Karpas-422 (cell line): ENCODE measurements around the gene MRPS18A. TPM values are rescaled to one million over a fixed set of nuclear protein-coding genes. Genes with fewer than 3 reads are reported as not detected.
A peak's percentile ranks its signal among the peaks of the same experiment; 100 is the strongest.

Experiments used
- DNase-seq: peaks from one replicate; pipeline ENCODE4 v3.0.0-alpha.2; 2015
- H2AFZ ChIP-seq: fragments of 200-600 bp; sonication (generic); 2 replicates; pipeline ENCODE4 v1.6.1; 2014; ENCODE audit warnings: antibody characterized with exemption, low read length, mixed read lengths
- H3K27ac ChIP-seq: fragments of 200-600 bp; sonication (generic); 2 replicates; pipeline ENCODE4 v1.5.1; 2014; ENCODE audit warnings: mild to moderate bottlenecking, low read length, moderate library complexity
- H3K27me3 ChIP-seq: fragments of 200-600 bp; sonication (generic); 2 replicates; pipeline ENCODE4 v1.6.1; 2014; ENCODE audit warnings: low read length, mixed read lengths
- H3K36me3 ChIP-seq: fragments of 200-600 bp; sonication (generic); 2 replicates; pipeline ENCODE4 v1.6.1; 2014; ENCODE audit warnings: low read length, mixed read lengths; ENCODE audit not compliant: insufficient read depth
- H3K4me1 ChIP-seq: fragments of 200-600 bp; sonication (generic); 2 replicates; pipeline ENCODE4 v1.6.1; 2014; ENCODE audit warnings: mild to moderate bottlenecking, low read length, mixed read lengths
- H3K4me2 ChIP-seq: fragments of 200-600 bp; sonication (generic); 2 replicates; pipeline ENCODE4 v1.6.1; 2014; ENCODE audit warnings: low read length, low read depth, mild to moderate bottlenecking; ENCODE audit not compliant: poor library complexity, severe bottlenecking
- H3K4me3 ChIP-seq: fragments of 200-600 bp; sonication (generic); 2 replicates; pipeline ENCODE4 v1.5.1; 2014; ENCODE audit warnings: mild to moderate bottlenecking, antibody characterized with exemption, low read length, mixed read lengths
- H3K79me2 ChIP-seq: fragments of 200-600 bp; sonication (generic); 2 replicates; pipeline ENCODE4 v1.6.1; 2014; ENCODE audit warnings: mild to moderate bottlenecking, low read length, mixed read lengths
- H3K9ac ChIP-seq: fragments of 200-600 bp; sonication (generic); 2 replicates; pipeline ENCODE4 v1.6.0; 2014; ENCODE audit warnings: low read length
- H3K9me2 ChIP-seq: fragments of 200-600 bp; sonication (generic), shearing (Covaris generic); replicated peaks from 2 replicates; pipeline ENCODE4 v1.6.0; 2014; ENCODE audit warnings: mild to moderate bottlenecking, low read length, moderate library complexity; ENCODE audit not compliant: insufficient read depth
- H3K9me3 ChIP-seq: fragments of 300-700, 200-600 bp; sonication (generic); 2 replicates; pipeline ENCODE4 v1.6.1; 2014; ENCODE audit warnings: low read length, mixed read lengths
- H4K20me1 ChIP-seq: fragments of 200-600 bp; sonication (generic); 2 replicates; pipeline ENCODE4 v1.6.1; 2014; ENCODE audit warnings: mild to moderate bottlenecking, antibody characterized with exemption, low read length, low read depth; ENCODE audit not compliant: insufficient read depth
- total RNA-seq: library from RNA; depleted of rRNA; stranded (reverse); fragments of >200 nt; shearing (Covaris generic); gene quantifications from 2 replicates; pipeline ENCODE4 v1.2.3, GENCODE V29; 2014; ENCODE audit warnings: low replicate concordance

The MRPS18A gene
- total RNA-seq, 1 experiment from 2014 or later: 53.2 TPM

DNA sequence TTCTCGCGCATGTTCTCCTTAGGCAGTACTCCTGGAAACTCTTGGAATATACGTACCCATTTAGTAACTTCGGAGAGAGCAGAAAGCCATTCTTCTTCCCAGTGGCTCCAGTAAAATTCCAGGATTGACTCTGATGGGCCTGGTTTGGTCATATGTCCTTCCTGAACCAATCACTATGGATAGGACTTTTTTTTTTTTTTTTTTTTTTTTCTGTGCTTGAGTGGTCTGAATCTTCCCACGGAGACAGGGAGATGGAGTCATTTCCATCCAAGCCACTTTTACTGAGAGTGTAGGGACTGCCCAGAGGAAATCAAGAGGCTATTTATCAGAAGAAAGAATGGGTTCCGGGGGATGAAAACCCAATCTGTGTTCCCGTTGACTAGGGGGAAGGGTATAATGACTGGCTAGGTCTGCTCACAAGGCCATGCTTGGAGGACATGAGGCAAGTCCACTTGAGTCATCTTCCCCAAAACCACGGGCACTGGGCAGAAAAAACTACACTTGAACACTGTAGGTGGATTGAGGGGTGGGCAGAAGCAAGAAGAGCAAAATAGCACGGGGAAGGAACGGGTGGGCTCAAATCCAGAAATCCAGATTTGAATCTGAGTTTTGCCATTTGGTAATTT lies 35.4 kb upstream of the MRPS18A start:
- H3K9me3 ChIP-seq: no peaks in the 10 kb centered on the region
- peaks cover 22% of the 10 kb centered on the region for H3K4me1 ChIP-seq
- no peak overlapping the region for H3K9ac ChIP-seq
- no peak overlapping the region for H3K27ac ChIP-seq
- no peak for DNase-seq
- no peak overlapping the region for H3K4me3 ChIP-seq
- no peak overlapping the region for H3K4me2 ChIP-seq
- H4K20me1 ChIP-seq: no peaks in the 10 kb centered on the region
- H3K79me2 ChIP-seq: no peaks in the 10 kb centered on the region
- no peaks in the 10 kb centered on the region for H3K27me3 ChIP-seq
- H2AFZ ChIP-seq: no peak overlapping the region
- no peaks in the 10 kb centered on the region for H3K36me3 ChIP-seq
- no peaks in the 10 kb centered on the region for H3K9me2 ChIP-seq

DNA sequence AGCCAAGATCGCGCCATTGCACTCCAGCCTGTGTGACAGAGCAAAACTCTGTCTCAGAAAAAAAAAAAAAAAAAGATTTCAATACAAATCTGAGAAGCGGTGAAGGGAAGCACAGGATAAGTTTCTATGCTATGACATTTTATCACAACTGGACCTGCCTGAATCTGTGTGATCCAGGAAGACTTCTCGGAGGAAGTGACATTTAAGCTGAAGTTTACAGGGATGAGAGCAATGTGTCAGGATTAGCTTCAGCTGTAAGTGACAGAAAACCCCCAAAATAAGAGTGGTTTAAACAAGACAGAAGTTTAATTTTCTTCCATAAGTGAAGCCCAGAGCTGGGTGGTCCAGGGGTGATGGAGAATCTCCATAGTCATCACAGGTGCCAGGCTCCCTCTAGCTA lies 33.4 kb upstream of the MRPS18A start:
- Histone ChIP-seq H3K27me3 (no peaks in the 10 kb centered on the region), H3K36me3 (no peaks in the 10 kb centered on the region), H3K79me2 (no peaks in the 10 kb centered on the region), H3K4me2 (no peak overlapping the region), H3K4me1 (peaks cover 22% of the 10 kb centered on the region), H3K9me3 (no peaks in the 10 kb centered on the region), H3K4me3 (no peak overlapping the region), H3K9me2 (no peaks in the 10 kb centered on the region), H2AFZ (no peak overlapping the region), H4K20me1 (no peaks in the 10 kb centered on the region; the same call in 1 of the 2 replicates), H3K27ac (no peak overlapping the region), H3K9ac (no peak overlapping the region)
- no peak for DNase-seq

DNA sequence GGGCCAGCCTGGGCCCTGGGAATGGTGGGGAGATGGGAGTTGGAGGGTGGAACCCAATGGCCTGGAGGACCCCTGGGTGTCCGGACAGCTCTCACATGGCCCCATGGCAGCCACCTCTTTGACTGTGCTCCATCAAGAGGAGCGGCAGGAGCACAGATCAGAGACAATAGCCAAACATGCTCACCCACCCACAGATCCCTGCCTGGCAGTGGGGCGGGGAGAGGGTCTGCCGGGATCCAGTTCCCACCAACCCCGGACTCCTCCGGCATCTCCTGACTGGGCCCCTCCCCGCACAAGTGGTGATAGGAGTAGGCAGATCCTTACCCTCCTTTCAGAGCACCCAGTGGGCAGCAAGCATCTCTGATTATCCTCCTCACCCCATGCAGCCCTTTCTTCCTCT lies 31.9 kb upstream of the MRPS18A start:
- H3K27me3 ChIP-seq: no peaks in the 10 kb centered on the region
- peaks cover 22% of the 10 kb centered on the region for H3K4me1 ChIP-seq
- no peaks in the 10 kb centered on the region for H3K79me2 ChIP-seq
- H2AFZ ChIP-seq: no peak overlapping the region
- no peak overlapping the region for H3K9ac ChIP-seq
- no peak for DNase-seq
- no peaks in the 10 kb centered on the region for H3K9me3 ChIP-seq
- H3K36me3 ChIP-seq: no peaks in the 10 kb centered on the region
- H3K4me2 ChIP-seq: no peak overlapping the region
- peaks cover 6% of the 10 kb centered on the region; the same call in 1 of the 2 replicates for H4K20me1 ChIP-seq
- no peak overlapping the region for H3K27ac ChIP-seq
- no peaks in the 10 kb centered on the region for H3K9me2 ChIP-seq
- no peak overlapping the region for H3K4me3 ChIP-seq

DNA sequence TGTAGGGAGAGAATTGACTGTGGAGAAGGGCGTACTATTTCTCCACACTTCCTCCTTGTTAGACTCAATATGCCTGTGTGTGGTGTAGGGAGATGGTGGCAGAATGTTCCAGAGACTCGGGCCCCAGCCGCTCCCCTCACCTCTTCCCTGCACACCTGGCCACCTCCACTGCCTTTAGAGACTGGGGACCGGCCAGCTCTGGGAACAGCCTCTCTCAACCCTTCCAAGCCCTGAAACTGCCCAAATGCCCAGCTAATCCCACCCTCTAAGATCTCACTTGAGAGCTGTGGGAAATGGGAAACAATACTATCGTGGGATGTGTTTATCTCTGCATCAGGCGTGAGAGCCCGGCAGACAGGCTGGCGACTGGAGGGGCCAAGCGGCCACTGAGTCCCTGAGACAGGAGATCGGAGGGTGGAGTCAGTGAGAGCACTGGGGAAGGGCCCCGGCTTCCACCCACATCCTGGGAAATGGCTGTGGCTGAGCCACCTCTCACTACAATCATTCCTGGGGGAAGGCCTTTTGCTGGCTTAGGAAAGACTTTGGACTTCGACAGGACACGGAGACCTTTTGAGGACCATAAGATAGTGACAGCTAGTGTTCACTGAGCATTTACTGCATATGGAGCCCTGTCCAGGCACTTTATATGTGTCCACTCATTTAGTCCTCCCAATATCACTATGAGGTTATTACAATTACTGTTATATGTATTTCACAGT lies 31.0 kb upstream of the MRPS18A start:
- Histone ChIP-seq H2AFZ (no peak overlapping the region), H3K27ac (no peak overlapping the region), H3K4me2 (no peak overlapping the region), H3K27me3 (no peaks in the 10 kb centered on the region), H3K79me2 (no peaks in the 10 kb centered on the region), H3K9me3 (no peaks in the 10 kb centered on the region), H4K20me1 (peaks cover 6% of the 10 kb centered on the region; the same call in 1 of the 2 replicates), H3K9ac (no peak overlapping the region), H3K9me2 (no peaks in the 10 kb centered on the region), H3K4me1 (peaks cover 26% of the 10 kb centered on the region), H3K36me3 (no peaks in the 10 kb centered on the region), H3K4me3 (no peak overlapping the region)
- no peak for DNase-seq

DNA sequence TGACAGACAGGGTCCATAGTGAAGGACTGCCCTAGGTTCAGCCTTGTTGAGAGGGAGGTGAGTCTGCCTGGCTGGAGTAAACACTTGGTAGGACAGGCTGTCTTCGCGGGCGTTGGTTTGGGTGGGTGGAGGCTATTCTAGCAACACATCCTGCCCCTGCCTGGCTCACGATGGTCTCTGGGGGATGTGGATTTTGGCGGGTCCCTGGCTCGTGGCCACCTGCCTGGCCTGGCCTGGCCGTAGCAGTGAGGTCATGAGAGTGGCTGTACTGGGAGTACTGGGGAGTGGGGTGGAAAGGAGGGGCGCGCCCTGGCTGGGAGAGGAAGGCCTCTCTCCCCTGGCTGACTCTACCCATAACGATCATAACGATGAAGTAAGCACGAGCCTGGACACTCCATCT lies 30.2 kb upstream of the MRPS18A start:
- H3K9ac ChIP-seq: no peak overlapping the region
- no peak overlapping the region for H2AFZ ChIP-seq

DNA sequence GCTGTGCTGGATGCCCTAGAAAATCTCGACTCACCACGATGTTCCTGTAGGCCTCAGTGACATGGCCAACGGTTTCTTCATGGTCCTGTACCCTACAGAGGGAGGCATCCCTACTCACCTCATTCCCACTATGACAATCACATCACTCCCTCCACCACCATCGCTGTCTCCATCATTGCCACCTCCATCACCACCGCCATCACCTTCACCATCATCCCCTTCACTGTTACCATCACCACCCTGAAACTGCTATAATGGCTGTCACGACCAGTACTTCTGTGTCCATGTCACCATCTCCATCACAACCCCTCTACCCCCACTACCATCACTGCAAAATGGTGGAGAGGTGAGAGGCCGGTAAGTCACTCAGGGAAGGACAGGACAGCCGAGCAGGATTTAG lies 29.8 kb upstream of the MRPS18A start:
- Histone ChIP-seq H3K9me2 (no peaks in the 10 kb centered on the region), H3K27ac (no peak overlapping the region), H4K20me1 (peaks cover 6% of the 10 kb centered on the region; the same call in 1 of the 2 replicates), H3K4me3 (no peak overlapping the region), H3K9me3 (no peaks in the 10 kb centered on the region), H3K9ac (no peak overlapping the region), H3K79me2 (no peaks in the 10 kb centered on the region), H2AFZ (no peak overlapping the region), H3K4me2 (no peak overlapping the region), H3K36me3 (no peaks in the 10 kb centered on the region), H3K4me1 (peaks cover 26% of the 10 kb centered on the region), H3K27me3 (no peaks in the 10 kb centered on the region)
- DNase-seq: no peak

More for the DNA sequence above, 30.2 kb upstream of the MRPS18A start:
- Histone ChIP-seq H3K4me2 (no peak overlapping the region), H3K9me3 (no peaks in the 10 kb centered on the region), H3K36me3 (no peaks in the 10 kb centered on the region), H3K9me2 (no peaks in the 10 kb centered on the region), H4K20me1 (peaks cover 6% of the 10 kb centered on the region; the same call in 1 of the 2 replicates), H3K4me3 (no peak overlapping the region), H3K27me3 (no peaks in the 10 kb centered on the region), H3K79me2 (no peaks in the 10 kb centered on the region), H3K4me1 (peaks cover 26% of the 10 kb centered on the region), H3K27ac (no peak overlapping the region)
- DNase-seq: no peak

DNA sequence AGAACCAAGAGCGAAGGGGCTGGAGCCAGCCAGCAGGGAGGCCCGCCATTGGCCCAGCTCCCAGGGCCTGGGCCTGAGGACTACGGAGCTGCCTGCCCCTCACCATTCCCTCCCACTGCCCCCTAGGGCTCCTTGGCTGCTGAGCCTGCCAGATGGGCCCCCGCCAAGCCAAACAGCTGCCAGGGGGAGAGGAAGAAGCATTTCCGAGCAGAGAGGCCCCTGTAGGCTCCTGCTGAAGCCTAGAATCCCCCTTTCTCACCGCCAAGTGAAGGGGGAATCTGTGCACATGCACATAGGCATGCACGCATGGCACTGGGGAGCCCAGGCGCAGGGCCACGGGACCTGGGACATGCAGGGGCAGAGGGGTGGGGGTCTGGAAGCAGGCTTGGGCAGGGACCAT lies 28.5 kb upstream of the MRPS18A start:
- Histone ChIP-seq H2AFZ (no peak overlapping the region), H3K79me2 (no peaks in the 10 kb centered on the region), H3K4me3 (no peak overlapping the region), H3K4me1 (peaks cover 26% of the 10 kb centered on the region), H3K9ac (no peak overlapping the region), H3K36me3 (no peaks in the 10 kb centered on the region), H3K9me2 (no peaks in the 10 kb centered on the region), H3K9me3 (no peaks in the 10 kb centered on the region), H3K27ac (no peak overlapping the region), H4K20me1 (peaks cover 6% of the 10 kb centered on the region; the same call in 1 of the 2 replicates), H3K27me3 (no peaks in the 10 kb centered on the region), H3K4me2 (no peak overlapping the region)
- no peak for DNase-seq

DNA sequence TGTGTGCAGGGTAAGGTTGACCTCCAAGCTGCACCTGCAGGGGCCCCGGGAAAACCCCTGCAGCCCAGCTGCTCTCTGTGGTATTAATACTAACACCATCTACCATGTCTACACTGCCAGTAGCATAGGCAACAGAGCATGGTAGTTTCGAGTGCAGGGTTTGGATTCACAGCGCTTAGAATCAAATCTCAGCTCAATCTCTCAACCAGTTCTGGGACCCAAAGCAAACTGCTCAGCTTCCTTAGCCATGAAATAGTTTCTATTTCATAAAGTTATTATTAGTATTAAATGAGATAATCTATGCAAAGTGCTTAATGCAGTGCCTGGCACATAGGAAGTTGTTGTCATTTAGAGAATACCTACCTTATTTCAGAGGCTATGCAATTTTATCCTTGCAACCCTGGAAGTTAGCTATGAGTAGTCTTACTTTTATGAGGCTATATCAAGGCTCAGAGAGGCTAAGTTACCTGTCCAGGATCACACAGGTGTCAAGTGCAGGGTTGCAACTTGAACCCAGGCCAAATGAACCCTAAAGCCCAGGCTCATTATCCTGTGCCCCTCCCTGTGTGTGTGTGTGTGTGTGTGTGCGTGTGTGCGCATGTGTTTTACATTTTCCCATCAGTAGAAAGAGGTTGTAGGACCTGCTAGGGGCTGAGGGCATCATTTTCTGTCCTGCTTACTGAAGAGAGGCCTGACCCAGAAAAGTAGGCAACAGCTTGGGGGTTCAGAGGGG lies 27.6 kb upstream of the MRPS18A start:
- Histone ChIP-seq H2AFZ (no peak overlapping the region), H4K20me1 (peaks cover 6% of the 10 kb centered on the region; the same call in 1 of the 2 replicates), H3K36me3 (no peaks in the 10 kb centered on the region), H3K9me2 (no peaks in the 10 kb centered on the region), H3K4me2 (peak overlapping the region; percentile 68), H3K4me1 (peaks cover 26% of the 10 kb centered on the region), H3K27me3 (no peaks in the 10 kb centered on the region), H3K27ac (peak overlapping the region; percentile 34; the same call in 1 of the 2 replicates), H3K79me2 (no peaks in the 10 kb centered on the region), H3K4me3 (peak overlapping the region; percentile 51; the same call in 1 of the 2 replicates), H3K9me3 (no peaks in the 10 kb centered on the region), H3K9ac (peak overlapping the region; percentile 23; the same call in 1 of the 2 replicates)
- peak; percentile 71 for DNase-seq
